H9 (cell line): Measurements from ENCODE around the gene FSTL4. TPM values are rescaled to one million over a fixed set of nuclear protein-coding genes. Genes with fewer than 3 reads are reported as not detected.

Experiments used
- DNase-seq: peaks from one replicate; pipeline ENCODE4 v3.0.0-alpha.2; 2017
- H2AFZ ChIP-seq: one replicate; pipeline ENCODE4 v1.6.1; 2013; ENCODE audit warnings: mild to moderate bottlenecking, low read length, control low read depth, moderate library complexity
- H2AK5ac ChIP-seq: 2 replicates; pipeline ENCODE4 v1.6.1; 2013; ENCODE audit warnings: low read length, control low read depth, mixed read lengths; ENCODE audit not compliant: insufficient read length
- H2BK120ac ChIP-seq: one replicate; pipeline ENCODE4 v1.6.1; 2013; ENCODE audit warnings: low read depth, mild to moderate bottlenecking, low read length, control low read depth, inconsistent platforms; ENCODE audit not compliant: poor library complexity, severe bottlenecking
- H2BK12ac ChIP-seq: 2 replicates; pipeline ENCODE4 v1.6.1; 2013; ENCODE audit warnings: low read length, control low read depth, mixed read lengths, low read depth; ENCODE audit not compliant: insufficient read length
- H2BK15ac ChIP-seq: 2 replicates; pipeline ENCODE4 v1.6.1; 2013; ENCODE audit warnings: low read depth, low read length, control low read depth
- H2BK20ac ChIP-seq: one replicate; pipeline ENCODE4 v1.6.1; 2013; ENCODE audit warnings: low read depth, mild to moderate bottlenecking, low read length, control low read depth, inconsistent platforms; ENCODE audit not compliant: poor library complexity, severe bottlenecking
- H2BK5ac ChIP-seq: 2 replicates; pipeline ENCODE4 v1.6.1; 2013; ENCODE audit warnings: low read length, control low read depth, mixed read lengths; ENCODE audit not compliant: insufficient read length
- H3K14ac ChIP-seq: 2 replicates; pipeline ENCODE4 v1.6.1; 2013; ENCODE audit warnings: low read length, control low read depth; ENCODE audit not compliant: insufficient read depth
- H3K18ac ChIP-seq: 2 replicates; pipeline ENCODE4 v1.6.1; 2013; ENCODE audit warnings: low read depth, mild to moderate bottlenecking, mixed read lengths, low read length, control low read depth; ENCODE audit not compliant: insufficient read length
- H3K23ac ChIP-seq: 2 replicates; pipeline ENCODE4 v1.6.1; 2013; ENCODE audit warnings: low read length, control low read depth, mixed read lengths, low read depth; ENCODE audit not compliant: insufficient read length
- H3K23me2 ChIP-seq: 2 replicates; pipeline ENCODE4 v1.6.1; 2013; ENCODE audit warnings: low read depth, mild to moderate bottlenecking, mixed read lengths, low read length, control low read depth; ENCODE audit not compliant: insufficient read length, poor library complexity, severe bottlenecking
- H3K27ac ChIP-seq: 2 replicates; pipeline ENCODE4 v1.5.1; 2013; ENCODE audit warnings: low read length, control low read depth, mixed read lengths, low read depth; ENCODE audit not compliant: insufficient read length
- H3K27me3 ChIP-seq: 2 replicates; pipeline ENCODE4 v1.6.1; 2013; ENCODE audit warnings: low read length, control low read depth, inconsistent platforms; ENCODE audit not compliant: insufficient read depth
- H3K4ac ChIP-seq: 2 replicates; pipeline ENCODE4 v1.6.1; 2013; ENCODE audit warnings: low read depth, mild to moderate bottlenecking, control low read depth, inconsistent platforms, low read length, moderate library complexity
- H3K4me1 ChIP-seq: 2 replicates; pipeline ENCODE4 v1.6.1; 2013; ENCODE audit warnings: low read length, control low read depth, inconsistent platforms; ENCODE audit not compliant: insufficient read depth
- H3K4me2 ChIP-seq: 2 replicates; pipeline ENCODE4 v1.6.1; 2013; ENCODE audit warnings: low read length, control low read depth, mixed read lengths; ENCODE audit not compliant: insufficient read length, insufficient read depth
- H3K56ac ChIP-seq: 2 replicates; pipeline ENCODE4 v1.6.1; 2013; ENCODE audit warnings: low read depth, mild to moderate bottlenecking, mixed read lengths, low read length, control low read depth; ENCODE audit not compliant: insufficient read length
- H3K79me1 ChIP-seq: 2 replicates; pipeline ENCODE4 v1.6.1; 2013; ENCODE audit warnings: low read depth, mild to moderate bottlenecking, moderate library complexity, low read length, control low read depth, inconsistent platforms; ENCODE audit not compliant: insufficient read depth, poor library complexity, severe bottlenecking
- H3K79me2 ChIP-seq: 2 replicates; pipeline ENCODE4 v1.6.1; 2013; ENCODE audit warnings: low read length, control low read depth, inconsistent platforms; ENCODE audit not compliant: insufficient read depth
- H3K9ac ChIP-seq: 2 replicates; pipeline ENCODE4 v1.6.1; 2013; ENCODE audit warnings: low read length, control low read depth, mixed read lengths; ENCODE audit not compliant: insufficient read length; ENCODE audit errors: extremely low read depth
- H3K9me3 ChIP-seq: one replicate; pipeline ENCODE4 v1.6.1; 2013; ENCODE audit warnings: low read depth, low read length, inconsistent platforms; ENCODE audit not compliant: control insufficient read depth
- H3T11ph ChIP-seq: one replicate; pipeline ENCODE4 v1.6.1; 2013; ENCODE audit warnings: mild to moderate bottlenecking, low read length, control low read depth, inconsistent platforms
- H4K20me1 ChIP-seq: one replicate; pipeline ENCODE4 v1.6.1; 2013; ENCODE audit not compliant: control insufficient read depth, insufficient read length, insufficient read depth
- H4K5ac ChIP-seq: 2 replicates; pipeline ENCODE4 v1.6.1; 2013; ENCODE audit warnings: low read depth, mild to moderate bottlenecking, mixed read lengths, low read length, control low read depth; ENCODE audit not compliant: insufficient read length
- H4K8ac ChIP-seq: replicated peaks from 2 replicates; pipeline ENCODE4 v1.6.1; 2013; ENCODE audit warnings: low read length, control low read depth, mixed read lengths, low read depth; ENCODE audit not compliant: insufficient read length
- H4K91ac ChIP-seq: 2 replicates; pipeline ENCODE4 v1.6.1; 2013; ENCODE audit warnings: low read depth, mild to moderate bottlenecking, moderate library complexity, mixed read lengths, low read length, control low read depth; ENCODE audit not compliant: insufficient read length
- H3K27ac Mint-ChIP-seq, 3 experiments: 2 replicates in 2 of 3; 3 replicates in 1 of 3; pipeline ENCODE4 v1.8.0; 2020 to 2021; ENCODE audit warnings: mixed read lengths in 3 of 3, mild to moderate bottlenecking in 1 of 3, moderate library complexity in 1 of 3
- H3K27me3 Mint-ChIP-seq: 2 replicates; pipeline ENCODE4 v1.8.0; 2021; ENCODE audit warnings: low read depth, mild to moderate bottlenecking, moderate library complexity, mixed read lengths
- H3K36me3 Mint-ChIP-seq, 3 experiments: 2 replicates in 2 of 3; 3 replicates in 1 of 3; pipeline ENCODE4 v1.8.0; 2020 to 2021; ENCODE audit warnings: low read depth in 3 of 3, mixed read lengths in 3 of 3; ENCODE audit not compliant: insufficient read depth in 1 of 3
- H3K4me1 Mint-ChIP-seq, 2 experiments: 2 replicates each; pipeline ENCODE4 v1.8.0; 2020; ENCODE audit warnings: mixed read lengths in 2 of 2
- H3K4me3 Mint-ChIP-seq, 2 experiments: 2 replicates in 1 of 2; 3 replicates in 1 of 2; pipeline ENCODE4 v1.8.0; 2020 to 2021; ENCODE audit warnings: mild to moderate bottlenecking in 2 of 2, mixed read lengths in 2 of 2, moderate library complexity in 1 of 2
- H3K9me3 Mint-ChIP-seq, 2 experiments: 2 replicates in 1 of 2; 3 replicates in 1 of 2; pipeline ENCODE4 v1.8.0; 2020; ENCODE audit warnings: mild to moderate bottlenecking in 2 of 2, mixed read lengths in 2 of 2, moderate library complexity in 1 of 2
- CTCF ChIP-seq: fragments of 200-600 bp; sonication (generic); conservative IDR thresholded peaks from 3 replicates; pipeline ENCODE4 v1.8.0; 2021; ENCODE audit warnings: antibody characterized with exemption, mild to moderate bottlenecking
- WGBS: extraction: QIAGEN DNeasy Blood & Tissue Kit; methylation state at CpG from one replicate; pipeline ENCODE4 v1.1.7; 2013; ENCODE audit warnings: missing lambda C conversion rate, low lambda C conversion rate, mixed read lengths; ENCODE audit not compliant: insufficient read length; ENCODE audit errors: extremely low coverage; 5-methylcytosine and 5-hydroxymethylcytosine counted together
- total RNA-seq: library from RNA; stranded (reverse); gene quantifications from 2 replicates; pipeline ENCODE4 v1.2.1, GENCODE V29; 2021

The FSTL4 gene
- total RNA-seq, 1 experiment from 2014 or later, result 5.7 TPM

GRCh38 chr5:133397990-133398645 is 214.2 kb downstream of the FSTL4 start:
- Histone ChIP-seq H4K8ac (no peak overlapping the region), H3K4ac (no peak overlapping the region), H3K23ac (no peak overlapping the region), H2BK12ac (no peak overlapping the region), H2AFZ (no peak overlapping the region), H3K9me3 (no peaks in the 10 kb centered on the region), H2AK5ac (no peak overlapping the region), H2BK120ac (no peak overlapping the region), H3K23me2 (no peaks in the 10 kb centered on the region), H2BK20ac (no peak overlapping the region), H3K9ac (no peak overlapping the region), H3K4me2 (no peak overlapping the region), H4K91ac (no peak overlapping the region), H4K20me1 (no peaks in the 10 kb centered on the region), H3K56ac (no peak overlapping the region), H3K27ac (no peak overlapping the region), H3K79me2 (no peaks in the 10 kb centered on the region), H3K14ac (no peak overlapping the region; the same call in 1 of the 2 replicates), H3K4me1 (no peaks in the 10 kb centered on the region; the same call in none of the 2 replicates), H4K5ac (no peak overlapping the region), H3K79me1 (no peaks in the 10 kb centered on the region), H2BK15ac (no peak overlapping the region), H2BK5ac (no peak overlapping the region), H3K18ac (no peak overlapping the region), H3K27me3 (no peaks in the 10 kb centered on the region), H3T11ph (no peak overlapping the region)
- DNase-seq, result no peak
- no peak for TF ChIP-seq CTCF
- Mint-ChIP-seq H3K36me3 (peaks cover 3 to 11% (median 7%) of the 10 kb centered on the region in 3 experiments; a peak in 5 of 7 replicates), H3K4me3 (no peak overlapping the region), H3K27ac (peak overlapping the region in 1 of 3 experiments; percentile 24; a peak in 1 of 7 replicates), H3K9me3 (peaks cover 5 to 10% of the 10 kb centered on the region in 2 experiments), H3K4me1 (peaks cover 40 to 57% of the 10 kb centered on the region in 2 experiments), H3K27me3 (peaks cover 1% of the 10 kb centered on the region; the same call in 1 of the 2 replicates)
- WGBS, result no CpG with 5 or more reads among the region's 9 CpGs
